Activated T-helper 1 cell treated with Interleukin-2 at 50 U/mL for 16 hours (primary cell): ENCODE results near the gene WDR59.
"Not testable (repeated sequence)": the region's sequence is repeated elsewhere in the genome, so short reads cannot be mapped to it uniquely, and the experiment has no call there.

Experiments
- DNase-seq: peaks from one replicate; pipeline ENCODE4 v3.0.0-alpha.2; 2020; ENCODE audit warnings: low read depth

WDR59 gene

GRCh38 chr16:75011634-75012307, 26.8 kb upstream of the WDR59 start:
- DNase-seq, result no peak

GRCh38 chr16:75010427-75010826, 25.5 kb upstream of the WDR59 start:
- DNase-seq, result no peak

DNA sequence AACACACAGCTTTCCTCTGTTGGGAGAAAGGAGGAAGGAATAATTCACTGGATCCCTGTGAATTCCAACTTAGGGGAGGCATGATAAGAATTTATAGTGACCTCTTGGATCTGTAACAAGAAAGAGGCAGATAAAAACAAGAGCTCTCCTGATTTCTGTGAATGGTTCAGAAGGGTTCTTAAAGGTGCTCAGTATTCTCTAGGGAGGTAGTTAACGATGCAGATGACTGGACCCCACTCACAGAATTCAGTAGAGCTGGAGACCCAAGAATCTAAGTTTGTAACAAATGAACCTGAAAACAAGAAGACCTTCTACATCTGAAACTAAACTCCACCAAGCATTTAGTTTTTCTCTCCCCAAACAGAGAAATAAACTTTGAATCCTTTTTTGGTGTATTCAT, 22.5 kb upstream of the WDR59 start:
- no peak for DNase-seq

DNA sequence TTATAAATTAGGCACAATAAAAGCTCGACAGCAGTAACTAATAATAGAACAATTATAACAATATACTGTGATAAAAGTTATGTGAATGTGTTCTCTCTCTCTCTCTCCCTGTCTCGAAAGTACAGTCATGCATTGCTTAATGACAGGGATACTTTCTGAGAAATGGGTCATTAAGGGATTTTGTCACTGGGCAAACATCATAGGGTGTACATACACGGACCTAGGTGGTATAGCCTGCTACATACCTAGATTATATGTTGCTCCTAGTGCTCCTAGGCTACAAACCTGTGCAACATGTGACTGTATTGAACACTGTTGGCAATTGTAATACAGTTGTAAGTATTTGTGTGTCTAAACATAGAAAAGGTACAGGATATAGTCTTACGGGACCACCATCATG, 20.8 kb upstream of the WDR59 start:
- no peak for DNase-seq

DNA sequence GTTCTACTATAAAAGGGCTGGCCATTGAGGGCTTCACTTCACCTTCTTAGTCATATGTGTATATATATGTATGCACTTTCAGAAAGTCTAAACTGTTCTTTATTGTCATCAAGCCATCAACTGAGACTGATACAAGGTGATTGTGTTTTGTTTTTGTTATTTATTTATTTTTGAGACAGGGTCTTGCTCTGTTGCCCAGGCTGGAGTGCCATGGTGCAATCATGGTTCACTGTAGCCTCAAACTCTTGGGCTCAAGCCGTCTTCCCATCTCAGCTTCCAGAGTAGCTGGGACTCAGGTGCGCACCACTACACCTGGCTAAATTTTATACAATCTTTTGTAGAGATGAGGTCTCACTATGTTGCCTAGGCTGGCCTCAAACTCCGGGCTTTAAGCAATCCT, 19.5 kb upstream of the WDR59 start:
- DNase-seq, result no peak

- DNase-seq, result no peak
Observed at GRCh38 chr16:75003931-75004330, 19.0 kb upstream of the WDR59 start.

DNA sequence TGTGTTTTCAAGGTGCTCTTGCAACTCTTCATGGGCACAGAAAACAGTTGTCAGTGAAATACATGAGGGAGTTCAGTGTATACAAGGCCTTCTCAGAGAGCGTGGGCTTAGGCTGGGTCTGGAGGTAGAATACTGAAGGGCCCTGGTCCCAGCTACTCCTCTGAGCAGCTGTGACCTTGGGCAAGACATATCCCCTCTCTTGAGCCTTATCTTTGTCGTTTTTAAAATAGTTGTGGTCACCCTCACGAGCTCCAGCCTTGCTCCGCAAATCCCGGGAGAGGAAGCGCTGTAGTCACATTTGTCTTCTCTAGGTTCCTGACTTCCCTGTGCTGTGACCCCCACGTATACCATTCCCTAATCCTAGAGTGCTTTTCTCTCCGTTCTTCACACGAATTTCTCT, 17.6 kb upstream of the WDR59 start:
- DNase-seq, result no peak

DNA sequence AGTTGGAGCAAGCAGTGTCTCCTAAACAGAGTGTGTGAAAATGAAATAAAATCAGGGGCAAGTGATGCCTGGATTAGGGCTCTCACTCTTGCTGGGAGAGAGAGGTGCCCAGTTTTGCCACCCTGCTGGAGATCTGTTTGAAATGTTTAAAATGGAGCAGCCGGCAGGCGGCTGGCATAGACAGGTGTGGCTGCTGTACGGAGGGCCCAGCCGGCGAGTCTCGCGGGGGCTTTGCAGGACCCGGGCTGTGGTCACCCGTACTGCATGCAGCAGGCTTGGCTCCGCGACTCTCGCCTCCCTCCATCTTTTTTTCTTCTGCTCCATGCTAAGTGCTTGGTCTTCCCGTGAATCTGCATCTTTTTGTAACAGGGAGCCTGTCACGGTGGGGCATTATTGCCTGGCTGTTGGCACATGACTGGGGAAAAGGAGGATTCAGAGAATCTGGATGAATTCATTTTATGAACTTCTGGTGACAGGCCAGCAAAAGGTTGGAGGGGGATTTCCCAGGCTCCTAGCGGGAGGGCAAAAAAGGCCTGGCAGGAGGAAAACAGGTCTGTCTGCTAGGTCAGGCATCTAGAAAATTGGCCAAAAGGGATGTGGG, 15.7 kb upstream of the WDR59 start:
- DNase-seq, result no peak

DNA sequence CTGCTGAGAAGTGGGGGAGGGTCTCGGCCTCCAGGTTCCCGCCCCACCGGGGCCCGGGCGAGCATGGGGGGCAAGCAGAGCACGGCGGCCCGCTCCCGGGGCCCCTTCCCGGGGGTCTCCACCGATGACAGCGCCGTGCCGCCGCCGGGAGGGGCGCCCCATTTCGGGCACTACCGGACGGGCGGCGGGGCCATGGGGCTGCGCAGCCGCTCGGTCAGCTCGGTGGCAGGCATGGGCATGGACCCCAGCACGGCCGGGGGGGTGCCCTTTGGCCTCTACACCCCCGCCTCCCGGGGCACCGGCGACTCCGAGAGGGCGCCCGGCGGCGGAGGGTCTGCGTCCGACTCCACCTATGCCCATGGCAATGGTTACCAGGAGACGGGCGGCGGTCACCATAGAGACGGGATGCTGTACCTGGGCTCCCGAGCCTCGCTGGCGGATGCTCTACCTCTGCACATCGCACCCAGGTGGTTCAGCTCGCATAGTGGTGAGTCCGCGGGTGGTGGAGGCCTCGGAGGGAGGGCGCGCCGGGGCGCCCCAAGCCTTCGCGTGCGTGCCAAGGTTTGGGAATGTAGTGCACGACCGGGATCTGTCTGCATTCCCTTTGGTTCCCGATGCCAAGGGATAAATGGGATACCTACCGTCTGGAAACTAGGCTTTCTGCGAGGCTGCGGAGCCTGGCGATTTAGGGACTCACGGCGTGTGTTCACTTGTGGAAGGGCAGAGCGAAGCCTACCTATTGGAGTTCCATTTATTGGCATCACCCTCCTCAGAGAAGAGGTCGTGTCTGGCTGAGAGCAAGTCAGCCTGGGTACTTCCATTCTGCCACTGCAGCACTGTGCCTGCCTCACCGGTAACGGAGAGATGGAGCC, 14.9 kb upstream of the WDR59 start:
- DNase-seq, result peak; percentile 45

- no peak for DNase-seq
Observed at GRCh38 chr16:74999219-74999608, 14.3 kb upstream of the WDR59 start.

DNA sequence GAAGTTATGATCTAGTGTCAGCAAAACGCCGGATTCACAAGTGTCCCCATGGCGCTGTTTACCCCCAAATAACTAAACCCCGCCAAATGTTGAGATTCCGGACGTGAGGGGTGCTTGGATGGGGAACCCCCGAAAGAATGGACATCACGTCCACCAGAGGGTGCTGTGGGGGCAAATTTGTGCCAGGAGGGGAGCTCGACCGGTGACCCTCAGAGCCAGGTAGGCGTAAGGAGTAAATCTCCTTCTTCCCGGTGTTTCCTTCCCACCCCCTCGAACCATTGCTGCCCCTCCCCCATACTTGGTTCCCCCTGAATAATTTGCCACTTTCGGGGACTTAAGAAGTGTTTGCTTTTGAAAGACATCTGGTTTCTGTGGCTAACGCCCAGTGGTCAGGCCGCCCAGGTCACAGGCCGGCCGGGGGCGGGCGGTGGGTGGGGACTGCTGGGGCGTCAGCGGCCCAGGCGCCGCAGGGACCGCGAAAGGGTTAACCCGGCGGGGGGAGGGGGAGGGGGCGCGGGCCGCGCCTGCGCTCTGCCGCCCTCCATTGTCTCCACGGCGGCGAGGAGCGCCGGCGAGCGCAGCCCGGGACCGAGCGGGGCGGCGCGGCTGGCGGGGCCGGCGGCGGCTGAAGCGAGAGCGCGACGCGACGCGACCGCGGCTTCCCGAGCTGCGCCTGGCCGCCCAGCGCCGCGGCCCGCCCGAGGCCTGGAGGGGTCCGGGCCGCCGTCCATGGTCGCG, 13.7 kb upstream of the WDR59 start, which contains the start of gene ZNRF1:
Gene ZNRF1, plus strand, starts transcription at position 544 of the 738 bp plus-strand sequence. CDS start 648 bp downstream, outside the sequence.
- peak; percentile 69 for DNase-seq

GRCh38 chr16:74997042-74997491, 12.1 kb upstream of the WDR59 start:
- DNase-seq, result no peak

GRCh38 chr16:74995986-74996385, 11.1 kb upstream of the WDR59 start:
- DNase-seq, result no peak

DNA sequence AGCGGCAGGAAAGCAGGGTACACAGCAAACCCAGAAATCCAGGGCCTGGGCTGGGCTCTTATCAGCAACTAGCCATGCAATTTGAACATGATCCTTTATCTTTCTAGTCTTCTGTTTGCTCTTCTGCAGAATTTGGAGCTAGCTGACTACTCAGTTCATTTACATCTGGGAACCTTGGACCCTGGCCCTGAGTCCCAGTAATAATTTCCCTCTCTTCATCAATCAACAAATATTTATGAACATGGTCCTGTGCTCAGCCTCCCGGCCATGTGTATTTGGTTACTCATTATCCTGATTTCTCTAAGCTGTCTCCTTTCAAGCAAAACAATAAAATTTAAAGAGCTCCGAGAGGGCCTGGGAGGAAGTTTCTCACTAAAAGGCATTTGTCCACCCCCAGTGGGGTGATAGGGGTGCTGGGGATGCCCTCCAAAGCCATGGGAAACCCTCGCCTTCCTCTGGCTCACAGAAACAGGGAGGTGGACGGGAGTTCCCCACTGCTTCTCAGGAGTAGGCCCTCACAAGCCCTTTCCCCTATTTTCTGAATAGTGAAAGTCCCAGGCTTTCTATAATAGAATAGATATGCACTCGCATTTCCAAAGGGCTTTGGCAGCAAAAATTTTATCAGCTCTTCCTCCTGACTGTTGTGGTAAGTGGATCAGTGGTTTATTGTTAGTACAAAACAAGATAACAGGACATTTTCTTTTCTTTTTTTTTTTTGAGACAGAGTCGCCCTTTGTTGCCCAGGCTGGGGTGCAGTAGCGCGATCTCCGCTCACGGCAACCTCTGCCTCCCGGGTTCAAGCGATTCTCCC, 6.9 kb upstream of the WDR59 start:
- no peak for DNase-seq

GRCh38 chr16:74991268-74991592, 6.3 kb upstream of the WDR59 start:
- no peak for DNase-seq

DNA sequence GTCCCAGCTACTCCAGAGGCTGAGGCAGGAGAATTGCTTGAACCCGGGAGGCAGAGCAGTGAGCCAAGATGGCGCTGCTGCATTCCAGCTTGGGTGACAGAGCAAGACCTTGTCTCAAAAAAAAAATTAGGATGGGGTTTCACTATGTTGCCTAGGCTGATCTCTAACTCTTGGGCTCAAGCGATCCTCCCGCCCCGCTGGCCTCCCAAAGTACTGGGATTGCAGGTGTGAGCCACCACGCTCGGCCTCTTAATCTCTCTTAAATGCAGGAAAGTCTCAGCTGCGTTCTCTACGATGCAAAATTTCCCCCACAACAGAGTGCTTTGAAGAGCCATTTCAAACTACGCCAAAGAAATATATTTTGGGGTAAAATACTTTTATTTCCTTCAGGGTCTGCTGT, 5.9 kb upstream of the WDR59 start:
- no peak for DNase-seq

DNA sequence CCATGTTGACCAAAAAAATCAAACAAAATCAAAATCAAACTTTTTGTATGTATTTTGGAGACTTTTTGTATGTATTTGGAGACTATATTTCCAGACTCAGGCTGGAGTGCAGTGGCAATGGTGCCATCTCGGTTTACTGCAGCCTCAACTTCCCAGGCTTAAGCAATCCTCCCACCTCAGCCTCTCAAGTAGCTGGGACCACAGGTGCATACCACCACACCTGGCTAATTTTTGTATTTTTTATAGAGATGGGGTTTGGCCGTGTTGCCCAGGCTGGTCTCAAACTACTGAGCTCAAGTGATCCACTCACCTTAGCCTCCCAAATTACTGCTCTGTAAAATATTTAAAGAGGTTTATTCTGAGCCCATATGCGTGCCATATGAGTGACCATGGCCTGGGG, 4.9 kb upstream of the WDR59 start:
- DNase-seq, result not testable (repeated sequence)

GRCh38 chr16:74987027-74987681, 2.2 kb upstream of the WDR59 start:
- DNase-seq, result no peak

- DNase-seq, result no peak
Observed at GRCh38 chr16:74984194-74984528, 762 bp downstream of the WDR59 start.

DNA sequence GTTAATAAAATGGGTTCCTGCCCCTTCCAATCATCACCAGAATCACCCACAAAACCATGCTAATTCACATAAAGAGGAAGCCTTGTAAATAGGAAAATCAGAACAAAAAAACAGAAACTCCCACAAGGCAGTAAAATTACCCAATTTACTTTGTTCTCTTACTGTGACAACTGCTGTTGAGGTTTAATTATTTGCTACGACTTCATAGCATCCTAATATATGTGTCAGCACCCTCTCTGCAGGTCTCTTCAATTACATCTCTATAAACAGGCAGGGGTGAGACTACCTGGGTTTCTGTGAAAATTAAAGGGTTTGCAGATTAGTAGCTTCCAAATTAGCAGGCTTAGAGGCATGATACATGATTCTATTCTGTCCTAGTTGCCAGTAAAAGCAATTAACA, 2.7 kb downstream of the WDR59 start:
- DNase-seq, result no peak

DNA sequence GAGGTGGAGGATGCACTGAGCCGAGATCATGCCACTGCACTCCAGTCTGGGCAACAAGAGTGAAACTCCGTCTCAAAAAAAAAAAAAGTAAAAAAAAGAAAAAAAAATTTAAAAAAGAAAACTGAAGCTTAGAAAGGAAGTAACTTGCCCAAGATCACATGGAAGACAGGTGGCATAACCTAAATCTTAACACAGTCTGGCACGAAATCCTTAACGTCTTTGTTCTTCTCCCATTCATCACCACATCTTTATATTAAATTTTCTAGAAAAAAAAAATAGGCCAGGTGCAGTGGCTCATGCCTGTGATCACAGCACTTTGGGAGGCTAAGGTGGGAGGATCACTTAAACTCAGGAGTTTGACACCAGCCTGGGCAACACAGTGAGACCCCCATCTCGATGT, 9.3 kb downstream of the WDR59 start:
- DNase-seq, result no peak
